Measurements from ENCODE around the gene UNC79. TPM values are rescaled to one million over a fixed set of nuclear protein-coding genes. Genes with fewer than 3 reads are reported as not detected.

UNC79 gene
- polyA plus RNA-seq, 3 donors = 0.01 to 0.02 TPM; not detected in 1

- no peak overlapping the region for H3K4me3 Mint-ChIP-seq
- no peaks in the 10 kb centered on the region for H3K79me2 ChIP-seq (ENCODE audit: insufficient read depth, low read length)
- H3K4me1 ChIP-seq (ENCODE audit: control insufficient read depth in 1 of 2, insufficient read depth in 2 of 2, low read length in 2 of 2) = no peaks in the 10 kb centered on the region
- no peak overlapping the region for H3K27ac Mint-ChIP-seq
- TF ChIP-seq CTCF (IDR thresholded peaks at IDR 0.05) = no peak
- intact Hi-C loops (cut with micrococcal nuclease) = no loop called here
- H3K9me3 Mint-ChIP-seq = peaks cover 0 to 2% (median 0%) of the 10 kb centered on the region in 7 donors
- no peak overlapping the region for H3K4me2 ChIP-seq (replicated peaks; ENCODE audit: extremely low read depth, low read length, poor library complexity, severe bottlenecking)
- H3K36me3 ChIP-seq (replicated peaks in 1 of 2; ENCODE audit: control insufficient read depth in 1 of 2, insufficient read depth in 2 of 2, low read length in 2 of 2) = no peaks in the 10 kb centered on the region
- no peak overlapping the region for H2AFZ ChIP-seq (ENCODE audit: insufficient read depth, low read depth, low read length, poor library complexity, severe bottlenecking)
- no peaks in the 10 kb centered on the region for H3K36me3 Mint-ChIP-seq
- no CpG with 5 or more reads among the region's 3 CpGs for WGBS (ENCODE audit: insufficient coverage)
- H3K27ac ChIP-seq (ENCODE audit: low read depth in 1 of 2, low read length in 2 of 2) = no peak overlapping the region
- peaks cover 9 to 19% (median 14%) of the 10 kb centered on the region in 3 donors for H3K27me3 Mint-ChIP-seq (ENCODE audit: low read depth in 3 of 3)
- H3K9ac ChIP-seq (ENCODE audit: insufficient read depth, low read length, poor library complexity, severe bottlenecking) = no peak overlapping the region
- peaks cover 0 to 6% of the 10 kb centered on the region in 2 donors for H3K27me3 ChIP-seq (ENCODE audit: control insufficient read depth in 2 of 2, insufficient read depth in 2 of 2, low read length in 2 of 2)
- no peaks in the 10 kb centered on the region for H3K9me3 ChIP-seq (replicated peaks in 1 of 2; ENCODE audit: control insufficient read depth in 1 of 2, insufficient read depth in 1 of 2, low read length in 2 of 2)
- H3K4me3 ChIP-seq (replicated peaks in 1 of 3; ENCODE audit: low read depth in 2 of 3, low read length in 3 of 3) = no peak overlapping the region
- no peaks in the 10 kb centered on the region for H3K4me1 Mint-ChIP-seq
- no peaks in the 10 kb centered on the region for H4K20me1 ChIP-seq (ENCODE audit: insufficient read depth, low read length)
- DNase-seq = no peak
Observed at GRCh38 chr14:93579178-93579577, 148.4 kb downstream of the UNC79 start.

DNA sequence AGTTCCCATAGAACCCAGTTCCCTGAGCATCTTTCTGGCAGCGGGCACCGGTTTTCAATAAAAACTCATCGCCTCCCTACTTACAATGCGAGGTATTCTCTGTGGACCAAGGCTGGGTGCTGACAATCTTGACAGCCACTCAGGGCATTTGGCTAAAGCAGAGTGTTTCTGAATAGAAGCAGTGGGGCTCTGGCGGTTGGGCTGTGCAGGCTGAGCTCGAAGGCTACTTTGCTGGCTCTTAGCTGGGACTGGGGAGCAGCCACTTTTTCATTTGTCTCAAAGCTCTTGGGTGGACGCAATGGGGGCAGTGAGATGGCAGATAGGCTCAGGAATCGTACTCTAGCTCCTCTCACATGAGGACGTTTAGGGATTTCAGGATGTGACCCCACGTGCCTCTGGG lies 151.8 kb downstream of the UNC79 start:
- no peak overlapping the region for H3K4me3 Mint-ChIP-seq
- no peaks in the 10 kb centered on the region for H3K36me3 Mint-ChIP-seq
- Histone ChIP-seq H3K9ac (ENCODE audit: insufficient read depth, low read length, poor library complexity, severe bottlenecking) (no peak overlapping the region), H3K9me3 (replicated peaks in 1 of 2; ENCODE audit: control insufficient read depth in 1 of 2, insufficient read depth in 1 of 2, low read length in 2 of 2) (no peaks in the 10 kb centered on the region), H3K79me2 (ENCODE audit: insufficient read depth, low read length) (no peaks in the 10 kb centered on the region), H2AFZ (ENCODE audit: insufficient read depth, low read depth, low read length, poor library complexity, severe bottlenecking) (no peak overlapping the region), H3K4me2 (replicated peaks; ENCODE audit: extremely low read depth, low read length, poor library complexity, severe bottlenecking) (no peak overlapping the region), H3K4me3 (replicated peaks in 1 of 3; ENCODE audit: low read depth in 2 of 3, low read length in 3 of 3) (no peak overlapping the region), H3K36me3 (replicated peaks in 1 of 2; ENCODE audit: control insufficient read depth in 1 of 2, insufficient read depth in 2 of 2, low read length in 2 of 2) (no peaks in the 10 kb centered on the region), H3K27ac (ENCODE audit: low read depth in 1 of 2, low read length in 2 of 2) (no peak overlapping the region), H3K27me3 (ENCODE audit: control insufficient read depth in 2 of 2, insufficient read depth in 2 of 2, low read length in 2 of 2) (peaks cover 0 to 4% of the 10 kb centered on the region in 2 donors), H3K4me1 (ENCODE audit: control insufficient read depth in 1 of 2, insufficient read depth in 2 of 2, low read length in 2 of 2) (no peaks in the 10 kb centered on the region), H4K20me1 (ENCODE audit: insufficient read depth, low read length) (no peaks in the 10 kb centered on the region)
- intact Hi-C loops (cut with micrococcal nuclease) = no loop called here
- DNase-seq = no peak
- TF ChIP-seq CTCF (IDR thresholded peaks at IDR 0.05) = no peak
- H3K9me3 Mint-ChIP-seq = no peaks in the 10 kb centered on the region
- peak overlapping the region in 1 of 7 donors; percentile 23 for H3K27ac Mint-ChIP-seq
- H3K27me3 Mint-ChIP-seq (ENCODE audit: low read depth in 3 of 3) = peaks cover 4 to 18% (median 7%) of the 10 kb centered on the region in 3 donors
- WGBS (ENCODE audit: insufficient coverage) = 93% methylated on average over 10 of the region's 10 CpGs
- no peaks in the 10 kb centered on the region for H3K4me1 Mint-ChIP-seq

Data from CD14-positive monocyte (primary cell).